ENCODE data around the gene MCOLN1.
A peak's percentile ranks its signal among the peaks of the same experiment; 100 is the strongest.

The MCOLN1 gene

GRCh38 chr19:7522072-7522922 lies at the start of gene MCOLN1:
Gene MCOLN1 (plus strand): TSS chr19:7522624. CDS start chr19:7522751, 127 bp downstream.
- peak; percentile 93 for DNase-seq

- no peak for DNase-seq
These were observed 46.8 kb upstream of the MCOLN1 start for GRCh38 chr19:7475665-7476064.

- DNase-seq = no peak
These were observed 46.2 kb upstream of the MCOLN1 start for GRCh38 chr19:7476241-7476640.

DNA sequence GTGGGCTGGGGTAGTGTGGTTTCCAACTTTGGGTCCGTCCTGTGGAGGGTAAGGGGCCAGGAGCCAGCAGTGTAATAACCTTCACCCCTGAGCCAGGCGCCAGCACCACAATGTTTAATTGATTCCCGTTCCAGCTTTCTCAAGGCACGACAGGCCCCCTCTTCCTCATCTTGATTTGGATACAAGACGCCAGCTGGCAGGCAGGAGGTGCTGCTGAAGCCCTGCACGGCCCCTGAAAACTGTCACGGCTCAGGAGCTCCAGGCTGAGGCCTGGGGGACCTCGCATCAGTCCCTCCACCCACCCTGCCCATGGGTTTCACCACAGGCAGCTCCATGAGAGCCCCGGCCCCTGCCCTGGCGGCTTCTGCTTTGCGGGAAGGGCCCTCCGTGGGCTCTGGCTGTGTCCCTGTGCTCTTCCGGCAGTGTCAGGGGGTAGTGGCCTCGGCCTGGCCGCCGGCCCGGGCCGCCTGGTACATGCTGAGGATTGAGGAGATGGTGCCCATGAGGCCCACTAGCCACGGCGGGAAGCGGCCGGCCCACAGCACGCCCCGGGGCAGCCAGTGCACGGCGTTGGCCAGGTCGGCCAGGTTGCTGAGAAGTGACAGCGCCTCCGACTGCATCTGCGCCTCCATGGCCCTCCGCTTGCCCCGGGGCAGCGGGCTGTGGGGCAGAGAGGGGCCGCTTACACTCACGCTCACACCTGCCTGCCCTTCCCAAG lies 45.5 kb upstream of the MCOLN1 start:
- no peak for DNase-seq

GRCh38 chr19:7477758-7478157 lies 44.7 kb upstream of the MCOLN1 start:
- DNase-seq = no peak

GRCh38 chr19:7478173-7478842 lies 44.1 kb upstream of the MCOLN1 start:
- no peak for DNase-seq

DNA sequence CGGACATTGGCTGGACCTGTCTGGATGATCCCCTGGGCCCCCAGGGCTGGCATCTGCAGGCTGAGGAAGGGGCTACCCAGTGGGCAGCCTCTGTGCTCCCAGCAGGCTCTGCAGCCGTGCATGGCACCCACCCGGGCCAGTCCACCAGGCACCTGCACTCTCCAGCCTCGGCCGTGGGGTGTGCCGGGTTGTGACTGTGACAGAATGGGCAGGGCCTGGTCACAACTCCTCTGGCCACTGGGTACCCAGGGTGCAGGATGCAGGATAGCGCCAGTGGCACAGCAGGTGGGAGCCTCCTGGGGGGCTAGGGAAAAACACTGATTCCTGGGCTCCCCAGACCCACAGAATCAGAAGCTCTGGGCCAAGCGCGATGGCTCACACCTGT lies 43.6 kb upstream of the MCOLN1 start:
- no peak for DNase-seq

- no peak for DNase-seq
These were observed 42.0 kb upstream of the MCOLN1 start for GRCh38 chr19:7480222-7480969.

DNA sequence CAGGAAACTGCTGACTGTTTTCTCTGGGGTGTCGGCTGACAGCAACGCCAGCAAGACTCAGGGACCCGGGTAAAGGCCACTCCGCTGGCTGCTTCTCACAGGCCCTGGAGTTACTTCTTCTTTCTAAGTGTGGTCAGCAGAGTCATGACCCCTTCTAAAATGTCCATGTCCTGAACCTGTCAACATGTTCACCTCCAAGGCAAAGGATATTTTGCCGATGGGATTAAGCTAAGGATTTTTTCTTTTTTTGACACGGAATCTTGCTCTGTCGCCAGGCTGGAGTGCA lies 41.5 kb upstream of the MCOLN1 start:
- DNase-seq = no peak

GRCh38 chr19:7482584-7483439 lies 39.6 kb upstream of the MCOLN1 start:
- DNase-seq = no peak

GRCh38 chr19:7483720-7484201 lies 38.7 kb upstream of the MCOLN1 start:
- no peak for DNase-seq

- DNase-seq = no peak
These were observed 35.5 kb upstream of the MCOLN1 start for GRCh38 chr19:7486923-7487322.

- DNase-seq = peak; percentile 33
These were observed 33.6 kb upstream of the MCOLN1 start, which contains the start of gene PEX11G for GRCh38 chr19:7488736-7489353. Gene PEX11G (minus strand): TSS chr19:7489035. CDS start chr19:7489010, 25 bp downstream.

- no peak for DNase-seq
These were observed 32.8 kb upstream of the MCOLN1 start for GRCh38 chr19:7489609-7490044.

DNA sequence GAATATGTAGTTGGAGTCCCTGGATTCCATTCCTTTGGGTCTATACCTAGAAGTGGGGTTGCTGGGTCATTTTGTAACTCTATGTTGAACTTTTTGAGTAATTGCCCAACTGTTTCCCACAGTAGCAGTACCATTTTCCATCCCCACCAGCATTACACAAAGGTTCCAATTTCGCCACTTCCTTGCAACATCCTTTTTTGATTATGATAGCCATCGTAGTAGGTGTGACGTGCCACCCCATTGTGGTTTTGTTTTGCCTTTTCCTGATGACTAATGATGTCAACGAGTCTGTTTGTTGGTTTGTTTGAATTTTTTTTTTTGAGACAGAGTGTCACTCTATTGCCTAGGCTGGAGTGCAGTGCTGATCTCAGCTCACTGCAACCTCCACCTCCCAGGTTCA lies 30.3 kb upstream of the MCOLN1 start:
- DNase-seq = no peak

- DNase-seq = no peak
These were observed 29.9 kb upstream of the MCOLN1 start for GRCh38 chr19:7492558-7492957.

GRCh38 chr19:7494416-7495098 lies 27.9 kb upstream of the MCOLN1 start:
- no peak for DNase-seq

DNA sequence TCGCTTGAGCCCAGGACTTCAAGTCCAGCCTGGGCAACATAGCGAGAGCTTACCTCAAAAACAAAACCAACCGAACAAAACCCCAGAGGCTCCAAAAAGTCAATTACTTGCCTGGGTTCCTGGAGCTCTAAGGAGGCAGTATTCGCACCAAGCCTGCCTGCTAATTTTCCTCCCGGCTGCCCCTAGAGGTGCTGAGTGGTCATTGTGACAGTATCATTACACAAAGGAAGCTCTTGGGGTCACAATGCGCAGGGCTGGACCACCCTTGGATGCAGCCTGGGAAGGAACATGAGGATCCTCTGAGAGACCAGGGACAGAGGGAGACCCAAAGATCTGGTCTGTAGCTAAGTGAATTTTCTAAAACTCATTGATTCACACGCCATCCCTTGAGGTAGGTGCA lies 25.1 kb upstream of the MCOLN1 start:
- no peak for DNase-seq

GRCh38 chr19:7500811-7501450 lies 21.5 kb upstream of the MCOLN1 start:
- DNase-seq = no peak

- no peak for DNase-seq
These were observed 19.9 kb upstream of the MCOLN1 start for GRCh38 chr19:7502552-7502951.
